Liver (tissue), 9 donors: ENCODE measurements around the gene MEIS2. TPM values are rescaled to one million over a fixed set of nuclear protein-coding genes. Genes with fewer than 3 reads are reported as not detected.
A peak's percentile ranks its signal among the peaks of the same experiment; 100 is the strongest.

Experiments
- DNase-seq: peaks from one replicate; pipeline ENCODE4 v3.0.0-alpha.2; 2017; ENCODE audit warnings: low spot score
- H3K27ac ChIP-seq, 2 donors: one replicate each; pipeline ENCODE4 v1.7.0; 2013; ENCODE audit warnings: inconsistent platforms in 2 of 2, low read length in 2 of 2, control low read depth in 1 of 2, low read depth in 1 of 2, mild to moderate bottlenecking in 1 of 2
- H3K27me3 ChIP-seq, 4 donors: one replicate each; pipeline versions ENCODE4 v1.6.1 to v1.7.0; 2013; ENCODE audit warnings: low read length in 3 of 4, inconsistent platforms in 1 of 4, mild to moderate bottlenecking in 1 of 4, moderate library complexity in 1 of 4; ENCODE audit not compliant: control insufficient read depth in 4 of 4, insufficient read depth in 4 of 4
- H3K36me3 ChIP-seq, 4 donors: one replicate each; pipeline versions ENCODE4 v1.6.1 to v1.7.0; 2013; ENCODE audit warnings: low read length in 3 of 4, mild to moderate bottlenecking in 3 of 4, low read depth in 1 of 4, moderate library complexity in 1 of 4; ENCODE audit not compliant: control insufficient read depth in 4 of 4, insufficient read depth in 3 of 4
- H3K4me1 ChIP-seq, 4 donors: one replicate each; pipeline versions ENCODE4 v1.6.1 to v1.7.0; 2013; ENCODE audit warnings: low read length in 3 of 4, mild to moderate bottlenecking in 3 of 4, moderate library complexity in 1 of 4; ENCODE audit not compliant: control insufficient read depth in 4 of 4, insufficient read depth in 4 of 4
- H3K4me3 ChIP-seq, 3 donors: one replicate each; pipeline versions ENCODE4 v1.6.1 to v1.7.0; 2013; ENCODE audit warnings: low read length in 3 of 3, control low read depth in 1 of 3, low read depth in 1 of 3, mild to moderate bottlenecking in 1 of 3
- H3K9ac ChIP-seq, 2 donors: one replicate each; pipeline ENCODE4 v1.7.0; 2013; ENCODE audit warnings: low read length in 2 of 2, mild to moderate bottlenecking in 2 of 2, moderate library complexity in 2 of 2, control low read depth in 1 of 2, low read depth in 1 of 2
- H3K9me3 ChIP-seq, 4 donors: one replicate each; pipeline versions ENCODE4 v1.6.1 to v1.7.0; 2013; ENCODE audit warnings: low read length in 3 of 4; ENCODE audit not compliant: control insufficient read depth in 4 of 4
- EGR1 ChIP-seq, 2 donors: IDR thresholded peaks; 2 replicates each; pipeline ENCODE4 v1.6.1; 2016 to 2018; ENCODE audit warnings: antibody characterized with exemption in 2 of 2, low read depth in 2 of 2
- FOXA1 ChIP-seq: IDR thresholded peaks from 2 replicates; pipeline ENCODE4 v1.6.1; 2016; ENCODE audit warnings: antibody characterized with exemption
- GABPA ChIP-seq, 2 donors: IDR thresholded peaks in 1 of 2; conservative IDR thresholded peaks in 1 of 2; 2 replicates each; pipeline ENCODE4 v1.6.1; 2016; ENCODE audit warnings: antibody characterized with exemption in 2 of 2, mild to moderate bottlenecking in 1 of 2, moderate library complexity in 1 of 2
- HNF4G ChIP-seq: IDR thresholded peaks from 2 replicates; pipeline ENCODE4 v1.6.1; 2016; ENCODE audit warnings: antibody characterized with exemption
- NR2F2 ChIP-seq: IDR thresholded peaks from 2 replicates; pipeline ENCODE4 v1.6.1; 2016; ENCODE audit warnings: antibody characterized with exemption
- RAD21 ChIP-seq, 2 donors: IDR thresholded peaks; 2 replicates each; pipeline ENCODE4 v1.6.1; 2016; ENCODE audit warnings: antibody characterized with exemption in 2 of 2, mild to moderate bottlenecking in 2 of 2
- RXRA ChIP-seq, 2 donors: IDR thresholded peaks; 2 replicates each; pipeline ENCODE4 v1.6.1; 2017 to 2018; ENCODE audit warnings: antibody characterized with exemption in 2 of 2, mild to moderate bottlenecking in 1 of 2
- SP1 ChIP-seq: IDR thresholded peaks from 2 replicates; pipeline ENCODE4 v1.6.1; 2018; ENCODE audit warnings: antibody characterized with exemption, mild to moderate bottlenecking
- TAF1 ChIP-seq: conservative IDR thresholded peaks from 2 replicates; pipeline ENCODE4 v1.6.1; 2016; ENCODE audit warnings: antibody characterized with exemption, mild to moderate bottlenecking
- WGBS: extraction: QIAGEN DNeasy Blood & Tissue Kit; methylation state at CpG from one replicate; pipeline ENCODE4 v1.1.7; 2013; 5-methylcytosine and 5-hydroxymethylcytosine counted together
- polyA plus RNA-seq, 2 donors: library from polyadenylated mRNA; stranded (reverse) in 1 of 2; unstranded in 1 of 2; fragments of 200-250 nt in 1 of 2; fragments of >200 nt in 1 of 2; fragmentation: Nextera tagmentation in 1 of 2; extraction: Ambion mirVana in 1 of 2; gene quantifications; one replicate each; pipeline versions ENCODE4 v1.2.1 to v1.2.3, GENCODE V29; 2013 to 2015
- total RNA-seq, 2 donors: library from RNA; depleted of rRNA; stranded (reverse); fragments of >200 nt; gene quantifications; one replicate each; pipeline ENCODE4 v1.2.3, GENCODE V29; 2014
- TF ChIP-seq, protein P1 (sequence below): fragments of 150-350 bp; IDR thresholded peaks from 2 replicates; pipeline ENCODE4 v1.5.1; 2017; ENCODE audit warnings: improper control_type of control experiment, low read depth, low read length; ENCODE audit not compliant: missing input control
- TF ChIP-seq, protein P2 (sequence below): IDR thresholded peaks from 2 replicates; pipeline ENCODE4 v1.6.1; 2016; ENCODE audit warnings: antibody characterized with exemption, mild to moderate bottlenecking
- donor health status: healthy.
- donor health status: healthy.
- donor health status: healthy.
- donor health status: healthy.
- donor health status: healthy.

The MEIS2 gene
- total and polyA plus RNA-seq, 4 donors: 3.9 to 12.6 (median 7.6) TPM

DNA sequence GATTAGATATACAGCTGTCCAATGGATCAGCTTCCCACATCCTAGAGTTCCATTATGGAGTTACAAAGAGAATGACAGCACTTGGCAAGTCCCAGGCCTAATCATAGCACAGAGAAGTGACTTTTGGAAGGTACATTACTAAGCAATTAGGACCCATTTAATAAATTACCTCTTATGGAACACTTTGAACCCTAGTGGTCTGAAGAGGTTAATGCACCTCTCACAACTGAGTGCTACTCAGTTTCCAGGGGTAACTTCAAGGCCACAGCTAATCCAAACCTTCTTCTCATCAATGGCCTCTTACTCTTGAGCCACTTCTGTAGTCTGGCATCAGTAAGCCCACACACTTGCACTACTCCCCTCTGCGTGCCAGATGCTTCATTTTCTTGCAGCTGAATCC, 34.9 kb upstream of the MEIS2 start:
- H3K9ac ChIP-seq: no peak overlapping the region
- H3K36me3 ChIP-seq: no peaks in the 10 kb centered on the region
- peaks cover 0 to 6% (median 0%) of the 10 kb centered on the region in 4 donors for H3K4me1 ChIP-seq
- no peak for DNase-seq
- H3K4me3 ChIP-seq: no peak overlapping the region
- peaks cover 0 to 4% (median 1%) of the 10 kb centered on the region in 4 donors for H3K27me3 ChIP-seq
- H3K9me3 ChIP-seq: no peaks in the 10 kb centered on the region
- no peak overlapping the region for H3K27ac ChIP-seq
- TF ChIP-seq RAD21 (IDR thresholded peaks at IDR 0.05) (peak in 1 of 2 donors; percentile 38), TAF1 (no peak), NR2F2 (no peak)
- TF ChIP-seq, protein P1, sequence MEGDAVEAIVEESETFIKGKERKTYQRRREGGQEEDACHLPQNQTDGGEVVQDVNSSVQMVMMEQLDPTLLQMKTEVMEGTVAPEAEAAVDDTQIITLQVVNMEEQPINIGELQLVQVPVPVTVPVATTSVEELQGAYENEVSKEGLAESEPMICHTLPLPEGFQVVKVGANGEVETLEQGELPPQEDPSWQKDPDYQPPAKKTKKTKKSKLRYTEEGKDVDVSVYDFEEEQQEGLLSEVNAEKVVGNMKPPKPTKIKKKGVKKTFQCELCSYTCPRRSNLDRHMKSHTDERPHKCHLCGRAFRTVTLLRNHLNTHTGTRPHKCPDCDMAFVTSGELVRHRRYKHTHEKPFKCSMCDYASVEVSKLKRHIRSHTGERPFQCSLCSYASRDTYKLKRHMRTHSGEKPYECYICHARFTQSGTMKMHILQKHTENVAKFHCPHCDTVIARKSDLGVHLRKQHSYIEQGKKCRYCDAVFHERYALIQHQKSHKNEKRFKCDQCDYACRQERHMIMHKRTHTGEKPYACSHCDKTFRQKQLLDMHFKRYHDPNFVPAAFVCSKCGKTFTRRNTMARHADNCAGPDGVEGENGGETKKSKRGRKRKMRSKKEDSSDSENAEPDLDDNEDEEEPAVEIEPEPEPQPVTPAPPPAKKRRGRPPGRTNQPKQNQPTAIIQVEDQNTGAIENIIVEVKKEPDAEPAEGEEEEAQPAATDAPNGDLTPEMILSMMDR: peak; percentile 34
- WGBS: 88% methylated on average over 1 of the region's 1 CpG

DNA sequence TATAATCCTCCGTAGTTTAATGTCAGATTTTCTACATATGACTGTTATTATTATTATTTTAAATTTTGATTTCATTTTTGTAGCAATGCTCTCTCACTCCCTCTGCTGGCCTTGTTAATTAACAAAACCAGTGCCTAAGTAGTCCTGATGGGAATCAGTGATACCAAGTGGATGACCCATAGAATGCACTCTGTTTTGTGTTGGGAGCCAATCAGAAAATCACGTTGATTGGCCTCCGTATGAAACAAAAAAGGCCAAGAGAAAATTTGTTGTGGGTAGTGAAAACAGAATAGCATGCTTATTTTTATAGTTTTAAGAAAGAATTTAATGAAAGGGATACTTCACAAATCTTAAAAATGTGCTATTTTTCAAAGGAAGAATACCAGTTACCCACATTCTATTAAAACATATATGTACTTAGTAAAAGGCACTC, 34.4 kb upstream of the MEIS2 start:
- no peaks in the 10 kb centered on the region for H3K9me3 ChIP-seq
- TF ChIP-seq RXRA (IDR thresholded peaks at IDR 0.05) (peak in 1 of 2 donors; percentile 11), RAD21 (IDR thresholded peaks at IDR 0.05) (peak; percentile 80 to 86), EGR1 (IDR thresholded peaks at IDR 0.05; ENCODE audit: low read depth in 2 of 2) (no peak)
- TF ChIP-seq, protein P1: peak; percentile 78
- peaks cover 0 to 6% (median 0%) of the 10 kb centered on the region in 4 donors for H3K4me1 ChIP-seq
- no peak overlapping the region for H3K9ac ChIP-seq
- no peak overlapping the region for H3K27ac ChIP-seq
- H3K36me3 ChIP-seq: no peaks in the 10 kb centered on the region
- no peak overlapping the region for H3K4me3 ChIP-seq
- DNase-seq: no peak
- H3K27me3 ChIP-seq: peaks cover 0 to 4% (median 2%) of the 10 kb centered on the region in 4 donors
- 23% methylated on average over 3 of the region's 3 CpGs for whole genome bisulfite sequencing

DNA sequence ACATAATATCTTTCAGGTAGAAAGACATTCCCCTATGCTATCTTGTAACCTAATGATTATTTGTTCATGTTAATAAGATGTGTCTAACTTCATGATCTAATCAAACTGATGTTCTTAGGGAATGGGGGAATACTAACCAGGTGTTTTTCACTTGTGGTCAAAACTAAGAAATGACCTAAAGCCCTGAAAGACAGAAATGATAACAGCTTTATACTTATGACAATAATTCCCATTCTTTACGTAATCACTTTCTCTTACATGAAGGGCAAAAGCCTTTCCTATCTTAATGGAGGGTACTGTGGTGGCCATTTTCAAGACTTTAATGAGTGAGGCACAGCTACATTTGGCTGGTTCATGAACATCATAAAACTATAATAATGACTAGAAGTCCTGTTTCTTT, 33.9 kb upstream of the MEIS2 start:
- TF ChIP-seq RXRA (IDR thresholded peaks at IDR 0.05) (no peak), HNF4G (no peak), GABPA (IDR thresholded peaks at IDR 0.05 in 1 of 2, conservative IDR thresholded peaks at IDR 0.05 in 1 of 2) (no peak), SP1 (no peak), FOXA1 (no peak), RAD21 (IDR thresholded peaks at IDR 0.05) (no peak), NR2F2 (no peak)
- TF ChIP-seq, protein P2, sequence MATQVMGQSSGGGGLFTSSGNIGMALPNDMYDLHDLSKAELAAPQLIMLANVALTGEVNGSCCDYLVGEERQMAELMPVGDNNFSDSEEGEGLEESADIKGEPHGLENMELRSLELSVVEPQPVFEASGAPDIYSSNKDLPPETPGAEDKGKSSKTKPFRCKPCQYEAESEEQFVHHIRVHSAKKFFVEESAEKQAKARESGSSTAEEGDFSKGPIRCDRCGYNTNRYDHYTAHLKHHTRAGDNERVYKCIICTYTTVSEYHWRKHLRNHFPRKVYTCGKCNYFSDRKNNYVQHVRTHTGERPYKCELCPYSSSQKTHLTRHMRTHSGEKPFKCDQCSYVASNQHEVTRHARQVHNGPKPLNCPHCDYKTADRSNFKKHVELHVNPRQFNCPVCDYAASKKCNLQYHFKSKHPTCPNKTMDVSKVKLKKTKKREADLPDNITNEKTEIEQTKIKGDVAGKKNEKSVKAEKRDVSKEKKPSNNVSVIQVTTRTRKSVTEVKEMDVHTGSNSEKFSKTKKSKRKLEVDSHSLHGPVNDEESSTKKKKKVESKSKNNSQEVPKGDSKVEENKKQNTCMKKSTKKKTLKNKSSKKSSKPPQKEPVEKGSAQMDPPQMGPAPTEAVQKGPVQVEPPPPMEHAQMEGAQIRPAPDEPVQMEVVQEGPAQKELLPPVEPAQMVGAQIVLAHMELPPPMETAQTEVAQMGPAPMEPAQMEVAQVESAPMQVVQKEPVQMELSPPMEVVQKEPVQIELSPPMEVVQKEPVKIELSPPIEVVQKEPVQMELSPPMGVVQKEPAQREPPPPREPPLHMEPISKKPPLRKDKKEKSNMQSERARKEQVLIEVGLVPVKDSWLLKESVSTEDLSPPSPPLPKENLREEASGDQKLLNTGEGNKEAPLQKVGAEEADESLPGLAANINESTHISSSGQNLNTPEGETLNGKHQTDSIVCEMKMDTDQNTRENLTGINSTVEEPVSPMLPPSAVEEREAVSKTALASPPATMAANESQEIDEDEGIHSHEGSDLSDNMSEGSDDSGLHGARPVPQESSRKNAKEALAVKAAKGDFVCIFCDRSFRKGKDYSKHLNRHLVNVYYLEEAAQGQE: no peak
- 83% methylated on average over 1 of the region's 1 CpG for WGBS
- H3K9ac ChIP-seq: no peak overlapping the region
- H3K27me3 ChIP-seq: peaks cover 0 to 4% (median 2%) of the 10 kb centered on the region in 4 donors
- H3K36me3 ChIP-seq: no peaks in the 10 kb centered on the region
- no peaks in the 10 kb centered on the region for H3K9me3 ChIP-seq
- peaks cover 0 to 6% (median 0%) of the 10 kb centered on the region in 4 donors for H3K4me1 ChIP-seq
- no peak for DNase-seq
- H3K27ac ChIP-seq: no peak overlapping the region
- H3K4me3 ChIP-seq: no peak overlapping the region
